Upper lobe of right lung (tissue), 1 donor: ENCODE results near the gene COL6A5. TPM values are rescaled to one million over a fixed set of nuclear protein-coding genes. Genes with fewer than 3 reads are reported as not detected.

ENCODE experiments used
- ATAC-seq: fragments of 200-7000 bp; cut with Tn5 transposase; one replicate; pipeline ENCODE4 v1.9.1; 2020; ENCODE audit warnings: mild to moderate bottlenecking, moderate library complexity
- DNase-seq: peaks from one replicate; pipeline ENCODE4 v3.0.0-alpha.2; 2020
- H3K27ac ChIP-seq: fragments of 200-600 bp; one replicate; pipeline ENCODE4 v1.8.0; 2022
- H3K27me3 ChIP-seq: fragments of 200-600 bp; one replicate; pipeline ENCODE4 v1.8.0; 2022; ENCODE audit warnings: mild to moderate bottlenecking
- H3K36me3 ChIP-seq: fragments of 200-600 bp; one replicate; pipeline ENCODE4 v1.8.0; 2022
- H3K4me1 ChIP-seq: fragments of 200-600 bp; one replicate; pipeline ENCODE4 v1.8.0; 2022
- H3K4me3 ChIP-seq: fragments of 200-600 bp; one replicate; pipeline ENCODE4 v1.8.0; 2022; ENCODE audit warnings: mild to moderate bottlenecking
- H3K9me3 ChIP-seq: fragments of 200-600 bp; one replicate; pipeline ENCODE4 v1.8.0; 2022
- CTCF ChIP-seq: fragments of 200-600 bp; IDR thresholded peaks from one replicate; pipeline ENCODE4 v1.8.0; 2022; ENCODE audit warnings: antibody characterized with exemption
- intact Hi-C: fragments of 100-400 bp; cut with DNase I; formaldehyde crosslinking; loops from one replicate; pipeline ENCODE4 v1.11.0; 2022
- total RNA-seq: library from RNA; stranded (reverse); fragmentation: NEBNext Ultra II Directional; extraction: Animal tissue kit (Norgen Biotek cat#: 25700); gene quantifications from one replicate; pipeline ENCODE4 v1.2.1, GENCODE V29; 2021
- donor health status: DM: no; HTN: yes; CAD: no; lungs with severe emphysema.

The COL6A5 gene
- total RNA-seq, 1 donor from 2014 or later, result 6.3 TPM

GRCh38 chr3:130457671-130458070 lies 112.2 kb downstream of the COL6A5 start:
- TF ChIP-seq CTCF, result no peak
- intact Hi-C loops, result no loop called here
- Histone ChIP-seq H3K9me3 (no peaks in the 10 kb centered on the region), H3K36me3 (no peaks in the 10 kb centered on the region), H3K27me3 (no peaks in the 10 kb centered on the region), H3K4me1 (no peaks in the 10 kb centered on the region), H3K27ac (no peak overlapping the region), H3K4me3 (no peak overlapping the region)
- ATAC-seq (no peak), DNase-seq (no peak)

- intact Hi-C loops, result no loop called here
- Histone ChIP-seq H3K4me3 (no peak overlapping the region), H3K27ac (no peak overlapping the region), H3K36me3 (no peaks in the 10 kb centered on the region), H3K9me3 (no peaks in the 10 kb centered on the region), H3K27me3 (no peaks in the 10 kb centered on the region), H3K4me1 (no peaks in the 10 kb centered on the region)
- TF ChIP-seq CTCF, result no peak
- ATAC-seq (no peak), DNase-seq (no peak)
These were observed 114.5 kb downstream of the COL6A5 start for GRCh38 chr3:130459944-130460343.

- ATAC-seq, result no peak
- H3K27me3 ChIP-seq, result no peaks in the 10 kb centered on the region
- no peaks in the 10 kb centered on the region for H3K36me3 ChIP-seq
- intact Hi-C loops, result no loop called here
- H3K27ac ChIP-seq, result no peak overlapping the region
- H3K4me3 ChIP-seq, result no peak overlapping the region
- no peaks in the 10 kb centered on the region for H3K4me1 ChIP-seq
- TF ChIP-seq CTCF, result no peak
- no peak for DNase-seq
- no peaks in the 10 kb centered on the region for H3K9me3 ChIP-seq
These were observed 116.6 kb downstream of the COL6A5 start for GRCh38 chr3:130462089-130462488.

- TF ChIP-seq CTCF, result no peak
- no peak overlapping the region for H3K4me3 ChIP-seq
- no peaks in the 10 kb centered on the region for H3K36me3 ChIP-seq
- no peaks in the 10 kb centered on the region for H3K27me3 ChIP-seq
- no peaks in the 10 kb centered on the region for H3K9me3 ChIP-seq
- H3K4me1 ChIP-seq, result no peaks in the 10 kb centered on the region
- no peak overlapping the region for H3K27ac ChIP-seq
- ATAC-seq, result no peak
- DNase-seq, result no peak
- intact Hi-C loops, result no loop called here
These were observed 117.7 kb downstream of the COL6A5 start for GRCh38 chr3:130463221-130463620.

GRCh38 chr3:130465521-130465920 lies 120.0 kb downstream of the COL6A5 start:
- Histone ChIP-seq H3K27ac (no peak overlapping the region), H3K27me3 (no peaks in the 10 kb centered on the region), H3K36me3 (no peaks in the 10 kb centered on the region), H3K9me3 (no peaks in the 10 kb centered on the region), H3K4me1 (no peaks in the 10 kb centered on the region), H3K4me3 (no peak overlapping the region)
- TF ChIP-seq CTCF, result no peak
- DNase-seq (no peak), ATAC-seq (no peak)
- intact Hi-C loops, result no loop called here

- TF ChIP-seq CTCF, result no peak
- Histone ChIP-seq H3K27me3 (no peaks in the 10 kb centered on the region), H3K9me3 (no peaks in the 10 kb centered on the region), H3K36me3 (no peaks in the 10 kb centered on the region), H3K4me1 (no peaks in the 10 kb centered on the region), H3K4me3 (no peak overlapping the region), H3K27ac (no peak overlapping the region)
- ATAC-seq, result no peak
- no peak for DNase-seq
- intact Hi-C loops, result no loop called here
These were observed 122.8 kb downstream of the COL6A5 start for GRCh38 chr3:130468311-130468710.
